Progenitor cell of endocrine pancreas (in vitro differentiated cells): ENCODE data around the gene PLPP4. TPM values are rescaled to one million over a fixed set of nuclear protein-coding genes. Genes with fewer than 3 reads are reported as not detected.

Experiments
- DNase-seq: peaks from one replicate; pipeline ENCODE4 v3.0.0; 2021; ENCODE audit warnings: low spot score; ENCODE audit not compliant: unreplicated experiment
- H3K27ac Mint-ChIP-seq: 2 replicates; pipeline ENCODE4 v1.8.0; 2021; ENCODE audit warnings: mild to moderate bottlenecking, moderate library complexity, mixed read lengths
- H3K27me3 Mint-ChIP-seq: 2 replicates; pipeline ENCODE4 v1.8.0; 2021; ENCODE audit warnings: mixed read lengths
- H3K36me3 Mint-ChIP-seq: 2 replicates; pipeline ENCODE4 v1.8.0; 2022; ENCODE audit warnings: mixed read lengths; ENCODE audit not compliant: insufficient read depth
- H3K4me1 Mint-ChIP-seq: 2 replicates; pipeline ENCODE4 v1.8.0; 2021; ENCODE audit warnings: low read depth, mixed read lengths
- H3K4me3 Mint-ChIP-seq: 2 replicates; pipeline ENCODE4 v1.8.0; 2021; ENCODE audit warnings: low read depth, mild to moderate bottlenecking, moderate library complexity, mixed read lengths
- H3K9me3 Mint-ChIP-seq: 2 replicates; pipeline ENCODE4 v1.8.0; 2021; ENCODE audit warnings: low read depth, mixed read lengths
- total RNA-seq: library from RNA; stranded (reverse); gene quantifications from 2 replicates; pipeline ENCODE4 v1.2.1, GENCODE V29; 2021
- TF ChIP-seq, protein P1 (sequence below): fragments of 200-600 bp; sonication (generic); IDR thresholded peaks from one replicate; pipeline ENCODE4 v1.5.0; 2021; ENCODE audit warnings: antibody characterized with exemption, mild to moderate bottlenecking; ENCODE audit not compliant: unreplicated experiment

The PLPP4 gene
- total RNA-seq, 1 donor from 2014 or later = not detected

DNA sequence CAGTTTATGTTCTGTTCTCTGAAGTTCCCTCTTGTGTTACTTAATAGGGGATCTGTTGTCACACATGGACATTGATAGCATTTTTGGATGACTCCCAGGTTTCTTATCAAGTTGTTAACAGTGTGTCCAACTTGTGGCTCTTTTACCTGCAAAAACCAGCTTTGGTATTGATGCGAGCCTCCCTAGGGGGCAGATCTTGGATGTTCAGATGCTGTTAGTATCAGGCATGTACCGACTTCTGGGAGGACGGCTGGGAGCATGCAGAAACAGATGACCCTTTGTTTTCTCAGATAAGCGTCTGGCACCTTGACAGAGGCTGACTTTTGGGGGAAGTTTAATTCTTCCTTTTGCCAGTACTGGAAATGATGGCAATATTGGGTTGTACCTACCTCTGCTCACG is 2.2 kb downstream of the PLPP4 start:
- H3K4me1 Mint-ChIP-seq = peaks cover 8% of the 10 kb centered on the region
- H3K9me3 Mint-ChIP-seq = no peaks in the 10 kb centered on the region
- H3K27ac Mint-ChIP-seq = no peak overlapping the region
- H3K27me3 Mint-ChIP-seq = peaks cover 70% of the 10 kb centered on the region
- DNase-seq = no peak
- TF ChIP-seq, protein P1, sequence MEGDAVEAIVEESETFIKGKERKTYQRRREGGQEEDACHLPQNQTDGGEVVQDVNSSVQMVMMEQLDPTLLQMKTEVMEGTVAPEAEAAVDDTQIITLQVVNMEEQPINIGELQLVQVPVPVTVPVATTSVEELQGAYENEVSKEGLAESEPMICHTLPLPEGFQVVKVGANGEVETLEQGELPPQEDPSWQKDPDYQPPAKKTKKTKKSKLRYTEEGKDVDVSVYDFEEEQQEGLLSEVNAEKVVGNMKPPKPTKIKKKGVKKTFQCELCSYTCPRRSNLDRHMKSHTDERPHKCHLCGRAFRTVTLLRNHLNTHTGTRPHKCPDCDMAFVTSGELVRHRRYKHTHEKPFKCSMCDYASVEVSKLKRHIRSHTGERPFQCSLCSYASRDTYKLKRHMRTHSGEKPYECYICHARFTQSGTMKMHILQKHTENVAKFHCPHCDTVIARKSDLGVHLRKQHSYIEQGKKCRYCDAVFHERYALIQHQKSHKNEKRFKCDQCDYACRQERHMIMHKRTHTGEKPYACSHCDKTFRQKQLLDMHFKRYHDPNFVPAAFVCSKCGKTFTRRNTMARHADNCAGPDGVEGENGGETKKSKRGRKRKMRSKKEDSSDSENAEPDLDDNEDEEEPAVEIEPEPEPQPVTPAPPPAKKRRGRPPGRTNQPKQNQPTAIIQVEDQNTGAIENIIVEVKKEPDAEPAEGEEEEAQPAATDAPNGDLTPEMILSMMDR = no peak
- no peaks in the 10 kb centered on the region for H3K36me3 Mint-ChIP-seq
- H3K4me3 Mint-ChIP-seq = no peak overlapping the region

DNA sequence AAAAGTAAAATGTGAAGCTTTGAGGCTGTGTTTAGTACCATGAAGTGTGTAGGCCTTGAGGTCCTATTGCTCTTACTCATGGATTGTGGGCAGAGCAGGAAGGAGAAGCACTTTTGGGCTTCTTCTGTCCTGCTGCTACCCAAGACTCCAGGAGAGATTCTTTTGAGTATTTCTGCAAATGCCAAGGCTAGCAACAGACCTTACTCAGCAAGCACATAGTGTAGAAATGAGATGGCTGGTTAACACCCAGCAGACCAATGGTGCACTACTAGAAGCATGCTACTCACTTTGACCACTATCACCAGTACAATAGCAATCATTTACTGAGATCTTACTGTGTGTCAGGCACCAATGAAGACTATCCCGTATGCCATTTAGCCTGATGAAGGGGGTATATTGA is 3.2 kb downstream of the PLPP4 start:
- Mint-ChIP-seq H3K4me1 (peaks cover 8% of the 10 kb centered on the region), H3K36me3 (no peaks in the 10 kb centered on the region), H3K27me3 (peaks cover 62% of the 10 kb centered on the region), H3K4me3 (no peak overlapping the region), H3K27ac (no peak overlapping the region), H3K9me3 (no peaks in the 10 kb centered on the region)
- DNase-seq = no peak
- TF ChIP-seq, protein P1 = no peak

DNA sequence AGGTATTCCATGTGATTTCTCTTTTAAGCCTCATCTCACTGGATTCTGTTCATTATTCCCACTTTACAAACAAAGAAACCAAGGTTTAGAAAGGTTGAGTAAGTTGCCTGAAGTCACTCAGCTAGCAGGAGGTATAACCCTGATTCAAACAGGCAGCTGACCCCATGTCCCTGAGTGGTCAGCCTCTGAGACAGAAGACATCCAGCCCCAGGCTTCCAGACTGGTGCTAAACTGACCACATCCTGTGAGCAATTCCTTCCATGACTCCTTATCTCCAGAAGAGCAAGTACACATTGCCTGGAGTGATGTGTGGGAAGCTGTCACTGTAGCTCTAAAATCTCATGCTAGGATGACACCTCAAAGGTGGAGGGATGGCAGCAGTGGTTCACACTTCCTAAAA is 3.7 kb downstream of the PLPP4 start:
- DNase-seq = no peak

DNA sequence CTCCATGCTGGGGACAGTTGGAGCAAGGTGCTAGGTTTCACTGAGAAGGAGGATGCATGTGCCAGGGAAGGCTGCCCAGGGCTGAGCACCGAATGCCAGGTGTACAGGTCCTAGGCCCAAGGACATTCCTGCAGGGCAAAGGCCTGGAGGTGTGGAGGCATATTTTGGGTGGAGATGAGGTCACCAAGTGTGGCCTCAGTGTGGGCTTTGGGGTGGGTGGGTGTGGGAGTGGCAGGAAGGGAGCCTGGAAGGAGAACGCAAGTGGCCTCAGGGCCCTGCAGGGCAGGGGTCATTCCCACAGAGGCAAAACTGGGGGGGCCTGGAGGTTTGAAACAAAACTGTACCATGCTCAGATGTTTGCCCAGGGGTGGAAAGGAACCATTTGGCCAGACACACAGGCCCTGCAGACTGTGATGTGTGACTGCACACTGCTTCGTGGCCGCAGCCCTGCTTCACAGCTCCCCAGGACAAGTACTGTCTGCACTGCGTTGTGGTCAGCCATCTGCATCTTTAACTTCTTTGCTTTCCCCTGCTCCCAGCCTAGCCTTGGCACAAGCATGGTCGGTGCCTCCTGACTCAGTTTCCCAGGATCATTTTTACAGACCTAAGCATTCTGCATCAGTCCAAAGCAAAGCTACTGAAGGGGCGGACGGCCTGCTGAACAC is 5.1 kb downstream of the PLPP4 start:
- Mint-ChIP-seq H3K4me1 (peaks cover 1% of the 10 kb centered on the region), H3K27me3 (peaks cover 52% of the 10 kb centered on the region), H3K4me3 (no peak overlapping the region), H3K27ac (no peak overlapping the region), H3K36me3 (no peaks in the 10 kb centered on the region), H3K9me3 (no peaks in the 10 kb centered on the region)
- TF ChIP-seq, protein P1 = no peak
- no peak for DNase-seq

More for the DNA sequence above, 3.7 kb downstream of the PLPP4 start:
- Mint-ChIP-seq H3K27me3 (peaks cover 61% of the 10 kb centered on the region), H3K4me1 (peaks cover 8% of the 10 kb centered on the region), H3K4me3 (no peak overlapping the region), H3K9me3 (no peaks in the 10 kb centered on the region), H3K27ac (no peak overlapping the region), H3K36me3 (no peaks in the 10 kb centered on the region)
- TF ChIP-seq, protein P1 = no peak

DNA sequence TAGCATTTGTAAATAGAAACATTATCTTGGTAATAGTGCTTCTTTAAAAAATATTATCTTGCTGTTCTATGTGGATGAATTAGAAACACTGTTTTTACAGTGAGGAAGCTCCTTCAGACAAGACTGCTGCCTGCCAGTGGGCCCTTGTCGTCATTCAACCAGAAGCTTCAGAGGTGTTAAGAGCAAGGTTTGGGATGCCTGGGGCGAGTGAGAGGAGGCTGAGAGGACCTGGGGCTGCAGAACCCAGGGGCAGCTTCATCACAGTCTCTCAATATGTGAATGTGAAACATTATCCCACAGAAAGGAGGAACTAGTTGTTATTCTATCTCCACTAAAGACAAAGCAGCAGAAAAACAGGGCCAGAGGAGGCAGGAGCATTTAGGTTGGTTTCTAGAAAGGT is 8.1 kb downstream of the PLPP4 start:
- Mint-ChIP-seq H3K4me1 (no peaks in the 10 kb centered on the region), H3K4me3 (no peak overlapping the region), H3K27me3 (peaks cover 22% of the 10 kb centered on the region), H3K9me3 (no peaks in the 10 kb centered on the region), H3K36me3 (no peaks in the 10 kb centered on the region), H3K27ac (no peak overlapping the region)
- TF ChIP-seq, protein P1 = no peak
- DNase-seq = no peak
